HG02973 (cell line): Measurements from ENCODE around the gene HAGH.

Experiments used
- ATAC-seq: cut with Tn5 transposase; IDR thresholded peaks from one replicate; pipeline ENCODE4 v1.9.1; 2021; ENCODE audit warnings: moderate library complexity; ENCODE audit not compliant: unreplicated experiment

HAGH gene

GRCh38 chr16:1775846-1776671 lies 50.6 kb downstream of the HAGH start:
- ATAC-seq: no peak

GRCh38 chr16:1775006-1775845 lies 51.4 kb downstream of the HAGH start:
- no peak for ATAC-seq

GRCh38 chr16:1774448-1774780 lies 52.2 kb downstream of the HAGH start:
- ATAC-seq: no peak

- ATAC-seq: no peak
These were observed 52.8 kb downstream of the HAGH start for GRCh38 chr16:1773703-1774447.

- peak; percentile 34 for ATAC-seq
These were observed 53.5 kb downstream of the HAGH start, which contains the start of gene MRPS34 for GRCh38 chr16:1772908-1773702. Gene MRPS34 (minus strand): TSS chr16:1773134. CDS start chr16:1773119, 15 bp downstream.

GRCh38 chr16:1772362-1772907 lies 54.2 kb downstream of the HAGH start, which contains the start of gene EME2:
Gene EME2 (plus strand): TSS chr16:1772810. CDS start chr16:1773228, 418 bp downstream.
- ATAC-seq: peak; percentile 11

GRCh38 chr16:1771864-1772361 lies 54.7 kb downstream of the HAGH start:
- ATAC-seq: no peak

- ATAC-seq: no peak
These were observed 55.3 kb downstream of the HAGH start, which contains the start of gene NME3 for GRCh38 chr16:1771188-1771863. Gene NME3 (minus strand): TSS chr16:1771543. CDS start chr16:1771534, 9 bp downstream.

- no peak for ATAC-seq
These were observed 56.1 kb downstream of the HAGH start for GRCh38 chr16:1770328-1771187.

- ATAC-seq: no peak
These were observed 57.0 kb downstream of the HAGH start for GRCh38 chr16:1769402-1770300.

GRCh38 chr16:1768767-1769401 lies 57.7 kb downstream of the HAGH start:
- no peak for ATAC-seq

GRCh38 chr16:1768061-1768766 lies 58.4 kb downstream of the HAGH start:
- no peak for ATAC-seq

GRCh38 chr16:1767116-1767994 lies 59.3 kb downstream of the HAGH start:
- ATAC-seq: no peak

GRCh38 chr16:1766701-1767100 lies 59.9 kb downstream of the HAGH start:
- no peak for ATAC-seq

- ATAC-seq: no peak
These were observed 60.4 kb downstream of the HAGH start for GRCh38 chr16:1766231-1766630.
